ENCODE measurements around the gene MUC5AC.
"Not testable (repeated sequence)": the region's sequence is repeated elsewhere in the genome, so short reads cannot be mapped to it uniquely, and the experiment has no call there.

The MUC5AC gene

GRCh38 chr11:1199241-1199750 is 41.5 kb downstream of the MUC5AC start:
- DNase-seq: no peak

- no peak for DNase-seq
Observed at GRCh38 chr11:1199751-1200610, 42.2 kb downstream of the MUC5AC start.

GRCh38 chr11:1200611-1201191 is 42.9 kb downstream of the MUC5AC start:
- no peak for DNase-seq

- no peak for DNase-seq
Observed at GRCh38 chr11:1201395-1202153, 43.8 kb downstream of the MUC5AC start.

GRCh38 chr11:1202154-1202775 is 44.5 kb downstream of the MUC5AC start:
- DNase-seq: peak; percentile 31

- peak; percentile 70 for DNase-seq
Observed at GRCh38 chr11:1202776-1203504, 45.2 kb downstream of the MUC5AC start.

- DNase-seq: no peak
Observed at GRCh38 chr11:1203505-1204271, 45.9 kb downstream of the MUC5AC start.

GRCh38 chr11:1204381-1205101 is 46.8 kb downstream of the MUC5AC start:
- DNase-seq: no peak

- no peak for DNase-seq
Observed at GRCh38 chr11:1205121-1205986, 47.6 kb downstream of the MUC5AC start.

- DNase-seq: no peak
Observed at GRCh38 chr11:1205987-1206331, 48.2 kb downstream of the MUC5AC start.

GRCh38 chr11:1206391-1207271 is 48.9 kb downstream of the MUC5AC start:
- no peak for DNase-seq

- no peak for DNase-seq
Observed at GRCh38 chr11:1207401-1208143, 49.8 kb downstream of the MUC5AC start.

- DNase-seq: no peak
Observed at GRCh38 chr11:1208144-1208393, 50.3 kb downstream of the MUC5AC start.

- DNase-seq: no peak
Observed at GRCh38 chr11:1208394-1209261, 50.9 kb downstream of the MUC5AC start.

GRCh38 chr11:1209371-1210057 is 51.8 kb downstream of the MUC5AC start:
- no peak for DNase-seq

GRCh38 chr11:1211838-1212237 is 54.1 kb downstream of the MUC5AC start:
- no peak for DNase-seq

GRCh38 chr11:1215826-1216225 is 58.1 kb downstream of the MUC5AC start:
- DNase-seq: not testable (repeated sequence)

Data from hematopoietic multipotent progenitor cell treated with erythropoietin and hydrocortisone succinate and interleukin-3 and kit ligand, for 4 days (in vitro differentiated cells).